Measurements from ENCODE around the gene NAV1.
"Not testable (repeated sequence)": the region's sequence is repeated elsewhere in the genome, so short reads cannot be mapped to it uniquely, and the experiment has no call there.

The NAV1 gene

GRCh38 chr1:201538612-201539551 is at the start of gene NAV1:
Gene NAV1 (plus strand): TSS chr1:201539127. CDS start chr1:201622885, 83,758 bp downstream.
- peaks cover 50% of the 10 kb centered on the region for H3K4me1 ChIP-seq (ENCODE audit: control insufficient read depth, insufficient read depth, low read length)

GRCh38 chr1:201489643-201490261 is 49.2 kb upstream of the NAV1 start:
- Histone ChIP-seq H3K9ac (ENCODE audit: low read length in 2 of 2) (peak overlapping the region; percentile 6 to 21), H3K27me3 (ENCODE audit: control insufficient read depth in 1 of 2, insufficient read depth in 2 of 2, low read length in 2 of 2) (no peaks in the 10 kb centered on the region), H3K4me3 (ENCODE audit: low read length in 2 of 2) (peak overlapping the region in 1 of 2 donors; percentile 35), H3K27ac (ENCODE audit: low read length) (peak overlapping the region; percentile 100), H3K36me3 (ENCODE audit: control insufficient read depth in 2 of 2, insufficient read depth in 2 of 2, low read length in 2 of 2) (peaks cover 70 to 89% of the 10 kb centered on the region in 2 donors), H3K4me1 (ENCODE audit: control insufficient read depth, insufficient read depth, low read length) (peaks cover 87% of the 10 kb centered on the region), H3K9me3 (ENCODE audit: control insufficient read depth in 2 of 2, low read length in 2 of 2) (no peaks in the 10 kb centered on the region)

More at GRCh38 chr1:201538612-201539551, at the start of gene NAV1:
- H3K27ac ChIP-seq (ENCODE audit: low read length) = peak within 1 kb of the TSS; percentile 58
- peak within 1 kb of the TSS; percentile 78 to 87 for H3K9ac ChIP-seq (ENCODE audit: low read length in 2 of 2)
- H3K9me3 ChIP-seq (ENCODE audit: control insufficient read depth in 2 of 2, low read length in 2 of 2) = no peaks in the 10 kb centered on the region
- H3K4me3 ChIP-seq (ENCODE audit: low read length in 2 of 2) = peak within 1 kb of the TSS; percentile 86 to 90
- peaks cover 0 to 2% of the 10 kb centered on the region in 2 donors for H3K27me3 ChIP-seq (ENCODE audit: control insufficient read depth in 1 of 2, insufficient read depth in 2 of 2, low read length in 2 of 2)
- no peaks in the 10 kb centered on the region for H3K36me3 ChIP-seq (ENCODE audit: control insufficient read depth in 2 of 2, insufficient read depth in 2 of 2, low read length in 2 of 2)

- peak overlapping the region in 1 of 2 donors; percentile 23 for H3K9ac ChIP-seq (ENCODE audit: low read length in 2 of 2)
- peaks cover 90% of the 10 kb centered on the region for H3K4me1 ChIP-seq (ENCODE audit: control insufficient read depth, insufficient read depth, low read length)
- no peaks in the 10 kb centered on the region for H3K9me3 ChIP-seq (ENCODE audit: control insufficient read depth in 2 of 2, low read length in 2 of 2)
- peak overlapping the region; percentile 8 to 14 for H3K4me3 ChIP-seq (ENCODE audit: low read length in 2 of 2)
- peak overlapping the region; percentile 100 for H3K27ac ChIP-seq (ENCODE audit: low read length)
- peaks cover 70 to 89% of the 10 kb centered on the region in 2 donors for H3K36me3 ChIP-seq (ENCODE audit: control insufficient read depth in 2 of 2, insufficient read depth in 2 of 2, low read length in 2 of 2)
- no peaks in the 10 kb centered on the region for H3K27me3 ChIP-seq (ENCODE audit: control insufficient read depth in 1 of 2, insufficient read depth in 2 of 2, low read length in 2 of 2)
Measured at GRCh38 chr1:201490708-201491131, 48.2 kb upstream of the NAV1 start.

GRCh38 chr1:201491896-201492511 is 46.9 kb upstream of the NAV1 start:
- Histone ChIP-seq H3K27me3 (ENCODE audit: control insufficient read depth in 1 of 2, insufficient read depth in 2 of 2, low read length in 2 of 2) (no peaks in the 10 kb centered on the region), H3K9me3 (ENCODE audit: control insufficient read depth in 2 of 2, low read length in 2 of 2) (no peaks in the 10 kb centered on the region), H3K4me3 (ENCODE audit: low read length in 2 of 2) (peak overlapping the region in 1 of 2 donors; percentile 40), H3K27ac (ENCODE audit: low read length) (peak overlapping the region; percentile 100), H3K9ac (ENCODE audit: low read length in 2 of 2) (peak overlapping the region; percentile 29 to 44), H3K36me3 (ENCODE audit: control insufficient read depth in 2 of 2, insufficient read depth in 2 of 2, low read length in 2 of 2) (peaks cover 64 to 79% of the 10 kb centered on the region in 2 donors), H3K4me1 (ENCODE audit: control insufficient read depth, insufficient read depth, low read length) (peaks cover 96% of the 10 kb centered on the region)

GRCh38 chr1:201493026-201493656 is 45.8 kb upstream of the NAV1 start:
- H3K9me3 ChIP-seq (ENCODE audit: control insufficient read depth in 2 of 2, low read length in 2 of 2); H3K27me3 ChIP-seq (ENCODE audit: control insufficient read depth in 1 of 2, insufficient read depth in 2 of 2, low read length in 2 of 2): not testable (repeated sequence)
- Histone ChIP-seq H3K4me1 (ENCODE audit: control insufficient read depth, insufficient read depth, low read length) (peaks cover 93% of the 10 kb centered on the region), H3K27ac (ENCODE audit: low read length) (peak overlapping the region; percentile 100), H3K4me3 (ENCODE audit: low read length in 2 of 2) (peak overlapping the region; percentile 25 to 40), H3K36me3 (ENCODE audit: control insufficient read depth in 2 of 2, insufficient read depth in 2 of 2, low read length in 2 of 2) (peaks cover 55 to 70% of the 10 kb centered on the region in 2 donors), H3K9ac (ENCODE audit: low read length in 2 of 2) (peak overlapping the region; percentile 29 to 44)

GRCh38 chr1:201493757-201494617 is 44.9 kb upstream of the NAV1 start:
- Histone ChIP-seq H3K4me1 (ENCODE audit: control insufficient read depth, insufficient read depth, low read length) (peaks cover 93% of the 10 kb centered on the region), H3K9me3 (ENCODE audit: control insufficient read depth in 2 of 2, low read length in 2 of 2) (no peaks in the 10 kb centered on the region), H3K27ac (ENCODE audit: low read length) (peak overlapping the region; percentile 100), H3K4me3 (ENCODE audit: low read length in 2 of 2) (peak overlapping the region in 1 of 2 donors; percentile 44), H3K27me3 (ENCODE audit: control insufficient read depth in 1 of 2, insufficient read depth in 2 of 2, low read length in 2 of 2) (no peaks in the 10 kb centered on the region), H3K36me3 (ENCODE audit: control insufficient read depth in 2 of 2, insufficient read depth in 2 of 2, low read length in 2 of 2) (peaks cover 52 to 66% of the 10 kb centered on the region in 2 donors), H3K9ac (ENCODE audit: low read length in 2 of 2) (peak overlapping the region; percentile 12 to 42)

GRCh38 chr1:201495551-201496295 is 43.2 kb upstream of the NAV1 start:
- peaks cover 45 to 48% of the 10 kb centered on the region in 2 donors for H3K36me3 ChIP-seq (ENCODE audit: control insufficient read depth in 2 of 2, insufficient read depth in 2 of 2, low read length in 2 of 2)
- peak overlapping the region; percentile 25 to 62 for H3K9ac ChIP-seq (ENCODE audit: low read length in 2 of 2)
- H3K4me1 ChIP-seq (ENCODE audit: control insufficient read depth, insufficient read depth, low read length) = peaks cover 93% of the 10 kb centered on the region

GRCh38 chr1:201496296-201496690 is 42.6 kb upstream of the NAV1 start:
- H3K9ac ChIP-seq (ENCODE audit: low read length in 2 of 2) = peak overlapping the region; percentile 25 to 75
- no peaks in the 10 kb centered on the region for H3K9me3 ChIP-seq (ENCODE audit: control insufficient read depth in 2 of 2, low read length in 2 of 2)
- peaks cover 94% of the 10 kb centered on the region for H3K4me1 ChIP-seq (ENCODE audit: control insufficient read depth, insufficient read depth, low read length)
- H3K27ac ChIP-seq (ENCODE audit: low read length) = peak overlapping the region; percentile 100
- peaks cover 45 to 46% of the 10 kb centered on the region in 2 donors for H3K36me3 ChIP-seq (ENCODE audit: control insufficient read depth in 2 of 2, insufficient read depth in 2 of 2, low read length in 2 of 2)
- peak overlapping the region; percentile 38 to 55 for H3K4me3 ChIP-seq (ENCODE audit: low read length in 2 of 2)
- no peaks in the 10 kb centered on the region for H3K27me3 ChIP-seq (ENCODE audit: control insufficient read depth in 1 of 2, insufficient read depth in 2 of 2, low read length in 2 of 2)

More at GRCh38 chr1:201495551-201496295, 43.2 kb upstream of the NAV1 start:
- peak overlapping the region; percentile 41 to 55 for H3K4me3 ChIP-seq (ENCODE audit: low read length in 2 of 2)
- H3K27ac ChIP-seq (ENCODE audit: low read length) = peak overlapping the region; percentile 100
- H3K9me3 ChIP-seq (ENCODE audit: control insufficient read depth in 2 of 2, low read length in 2 of 2) = no peaks in the 10 kb centered on the region
- no peaks in the 10 kb centered on the region for H3K27me3 ChIP-seq (ENCODE audit: control insufficient read depth in 1 of 2, insufficient read depth in 2 of 2, low read length in 2 of 2)

GRCh38 chr1:201497935-201498509 is 40.9 kb upstream of the NAV1 start:
- Histone ChIP-seq H3K9me3 (ENCODE audit: control insufficient read depth in 2 of 2, low read length in 2 of 2) (no peaks in the 10 kb centered on the region), H3K36me3 (ENCODE audit: control insufficient read depth in 2 of 2, insufficient read depth in 2 of 2, low read length in 2 of 2) (peaks cover 40 to 46% of the 10 kb centered on the region in 2 donors), H3K4me1 (ENCODE audit: control insufficient read depth, insufficient read depth, low read length) (peaks cover 93% of the 10 kb centered on the region), H3K4me3 (ENCODE audit: low read length in 2 of 2) (peak overlapping the region; percentile 27 to 61), H3K9ac (ENCODE audit: low read length in 2 of 2) (peak overlapping the region; percentile 36 to 66), H3K27me3 (ENCODE audit: control insufficient read depth in 1 of 2, insufficient read depth in 2 of 2, low read length in 2 of 2) (no peaks in the 10 kb centered on the region), H3K27ac (ENCODE audit: low read length) (peak overlapping the region; percentile 100)

Measured in stomach smooth muscle (tissue), 2 donors.